Fibroblast of mammary gland (primary cell): Measurements from ENCODE around the gene MAP1LC3C.
A peak's percentile ranks its signal among the peaks of the same experiment; 100 is the strongest.

Source experiments
- DNase-seq: peaks from one replicate; pipeline ENCODE4 v3.0.0-alpha.2; 2010; ENCODE audit warnings: low read depth
- H3K4me3 ChIP-seq: 2 replicates; pipeline ENCODE4 v1.5.1; 2011; ENCODE audit warnings: low read depth, mild to moderate bottlenecking, low read length, moderate library complexity; ENCODE audit not compliant: control insufficient read depth
- TF ChIP-seq, protein P1 (sequence below): conservative IDR thresholded peaks from 2 replicates; pipeline ENCODE4 v1.5.1; 2011; ENCODE audit warnings: low read depth, low read length, inconsistent platforms; ENCODE audit not compliant: control insufficient read depth, insufficient read depth

The MAP1LC3C gene

DNA sequence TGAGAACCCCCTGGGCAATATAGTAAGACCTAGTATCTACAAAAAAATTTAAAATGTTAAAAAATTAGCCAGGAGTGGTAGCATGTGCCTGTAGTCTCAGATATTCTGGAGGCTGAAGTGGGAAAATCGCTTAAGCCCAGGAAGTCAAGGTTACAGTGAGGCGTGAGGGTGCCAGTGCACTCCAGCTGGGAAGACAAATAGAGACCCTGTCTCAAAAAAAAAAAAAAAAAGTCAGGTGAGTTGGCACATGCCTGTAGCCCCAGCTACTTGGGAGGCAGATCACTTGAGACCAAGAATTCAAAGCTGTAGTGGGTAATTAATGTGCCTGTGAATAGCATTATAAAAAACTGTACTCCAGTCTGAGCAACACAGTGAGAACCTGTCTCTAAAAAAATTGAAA lies 36.7 kb downstream of the MAP1LC3C start:
- H3K4me3 ChIP-seq, result no peak overlapping the region
- TF ChIP-seq, protein P1, sequence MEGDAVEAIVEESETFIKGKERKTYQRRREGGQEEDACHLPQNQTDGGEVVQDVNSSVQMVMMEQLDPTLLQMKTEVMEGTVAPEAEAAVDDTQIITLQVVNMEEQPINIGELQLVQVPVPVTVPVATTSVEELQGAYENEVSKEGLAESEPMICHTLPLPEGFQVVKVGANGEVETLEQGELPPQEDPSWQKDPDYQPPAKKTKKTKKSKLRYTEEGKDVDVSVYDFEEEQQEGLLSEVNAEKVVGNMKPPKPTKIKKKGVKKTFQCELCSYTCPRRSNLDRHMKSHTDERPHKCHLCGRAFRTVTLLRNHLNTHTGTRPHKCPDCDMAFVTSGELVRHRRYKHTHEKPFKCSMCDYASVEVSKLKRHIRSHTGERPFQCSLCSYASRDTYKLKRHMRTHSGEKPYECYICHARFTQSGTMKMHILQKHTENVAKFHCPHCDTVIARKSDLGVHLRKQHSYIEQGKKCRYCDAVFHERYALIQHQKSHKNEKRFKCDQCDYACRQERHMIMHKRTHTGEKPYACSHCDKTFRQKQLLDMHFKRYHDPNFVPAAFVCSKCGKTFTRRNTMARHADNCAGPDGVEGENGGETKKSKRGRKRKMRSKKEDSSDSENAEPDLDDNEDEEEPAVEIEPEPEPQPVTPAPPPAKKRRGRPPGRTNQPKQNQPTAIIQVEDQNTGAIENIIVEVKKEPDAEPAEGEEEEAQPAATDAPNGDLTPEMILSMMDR, result no peak
- DNase-seq, result no peak

DNA sequence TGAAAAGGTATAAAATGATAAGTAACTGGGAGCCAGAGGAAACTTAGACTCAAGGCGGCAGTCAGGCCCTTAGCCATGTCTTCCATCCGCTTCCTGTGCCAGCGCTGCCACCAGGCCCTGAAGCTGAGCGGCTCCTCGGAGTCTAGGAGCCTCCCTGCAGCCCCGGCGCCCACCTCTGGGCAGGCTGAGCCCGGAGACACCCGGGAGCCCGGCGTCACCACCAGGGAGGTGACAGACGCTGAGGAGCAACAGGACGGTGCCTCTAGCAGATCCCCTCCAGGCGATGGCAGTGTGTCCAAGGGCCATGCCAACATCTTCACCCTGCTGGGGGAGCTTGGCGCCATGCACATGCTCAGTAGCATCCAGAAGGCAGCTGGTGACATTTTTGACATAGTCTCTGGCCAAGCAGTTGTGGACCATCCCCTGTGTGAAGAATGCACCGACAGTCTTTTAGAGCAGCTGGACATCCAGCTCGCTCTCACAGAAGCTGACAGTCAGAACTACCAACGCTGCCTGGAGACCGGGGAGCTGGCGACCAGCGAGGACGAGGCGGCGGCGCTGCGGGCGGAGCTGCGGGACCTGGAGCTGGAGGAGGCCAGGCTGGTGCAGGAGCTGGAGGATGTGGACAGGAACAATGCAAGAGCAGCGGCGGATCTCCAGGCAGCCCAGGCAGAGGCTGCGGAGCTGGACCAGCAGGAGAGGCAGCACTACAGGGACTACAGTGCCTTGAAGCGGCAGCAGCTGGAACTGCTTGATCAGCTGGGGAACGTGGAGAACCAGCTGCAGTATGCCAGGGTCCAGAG lies 41.0 kb downstream of the MAP1LC3C start, which contains the start of gene BECN2:
TSS of gene BECN2 (plus strand) at position 76 of the 803 bp plus-strand sequence. CDS start at position 76, 0 bp downstream.
- no peak for DNase-seq
- no peak within 1 kb of the TSS for H3K4me3 ChIP-seq

DNA sequence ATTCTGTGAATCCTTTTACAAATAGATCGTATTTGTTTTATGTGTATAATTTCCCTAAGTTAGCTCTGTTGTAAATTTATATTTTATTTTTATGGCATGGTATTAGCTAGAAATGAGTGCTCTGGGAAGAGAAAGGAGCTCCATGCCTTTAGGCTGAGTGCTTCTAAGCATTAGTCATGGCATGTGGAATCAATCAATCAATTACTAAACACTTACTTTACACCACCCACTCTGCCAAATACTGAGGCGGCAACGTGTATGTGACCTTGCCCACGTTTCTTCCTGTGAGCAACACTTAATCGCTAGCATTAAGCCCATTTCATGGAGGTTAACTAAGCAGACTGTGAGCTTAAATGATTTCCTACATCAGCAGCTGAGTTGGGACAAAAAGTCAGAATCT lies 48.5 kb downstream of the MAP1LC3C start:
- peak; percentile 96 for DNase-seq
- no peak overlapping the region for H3K4me3 ChIP-seq
- TF ChIP-seq, protein P1, result no peak

More for the DNA sequence above, 41.0 kb downstream of the MAP1LC3C start, which contains the start of gene BECN2:
- TF ChIP-seq, protein P1, result no peak

DNA sequence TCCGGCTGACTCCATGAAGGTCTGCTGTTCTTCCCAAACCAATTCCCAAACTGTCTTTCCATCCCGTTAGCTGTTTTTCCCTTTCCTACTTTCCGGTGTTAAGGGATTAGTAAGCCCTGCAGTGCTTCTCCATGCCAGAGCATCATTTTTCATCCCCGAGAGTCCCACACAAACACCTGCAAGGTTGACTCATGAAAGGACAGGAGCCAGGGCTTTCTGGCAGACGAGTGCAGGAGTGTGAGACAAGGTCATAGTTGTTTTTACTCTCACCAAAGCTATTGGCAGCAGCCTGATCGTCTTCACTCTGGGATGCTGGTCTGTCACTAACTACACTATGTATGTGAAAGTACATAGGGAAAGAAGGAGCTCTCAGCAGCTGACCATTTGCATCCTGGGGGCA lies 51.5 kb downstream of the MAP1LC3C start:
- no peak overlapping the region for H3K4me3 ChIP-seq
- TF ChIP-seq, protein P1, result no peak
- DNase-seq, result peak; percentile 80
